Activated naive CD4-positive, alpha-beta T cell treated with anti-CD3 and anti-CD28 coated beads, Interleukin-2, amount 10 ng/mL, durations not matched to agents 7 days and 5 days (primary cell): ENCODE data around the gene TMED8.
"Not testable (repeated sequence)": the region's sequence is repeated elsewhere in the genome, so short reads cannot be mapped to it uniquely, and the experiment has no call there.

Source experiments
- CTCF ChIA-PET: fragments of 350-600 bp; sonication (Branson Sonifier 250); formaldehyde crosslinking; loops from one replicate; lab custom pipeline; 2021; ENCODE audit warnings: antibody characterized with exemption; lab: Charles Lee
- DNase-seq: peaks from one replicate; pipeline ENCODE4 v3.0.0-alpha.2; 2020
- H3K27ac Mint-ChIP-seq: one replicate; pipeline ENCODE4 v1.8.0; 2021; ENCODE audit warnings: mild to moderate bottlenecking, moderate library complexity, mixed read lengths
- H3K27me3 Mint-ChIP-seq: one replicate; pipeline ENCODE4 v1.8.0; 2021; ENCODE audit warnings: mild to moderate bottlenecking, mixed read lengths
- H3K36me3 Mint-ChIP-seq: one replicate; pipeline ENCODE4 v1.8.0; 2021; ENCODE audit warnings: mixed read lengths
- H3K4me1 Mint-ChIP-seq: one replicate; pipeline ENCODE4 v1.8.0; 2021; ENCODE audit warnings: mixed read lengths
- H3K4me3 Mint-ChIP-seq: one replicate; pipeline ENCODE4 v1.8.0; 2021; ENCODE audit warnings: mild to moderate bottlenecking, moderate library complexity, mixed read lengths
- H3K9me3 Mint-ChIP-seq: one replicate; pipeline ENCODE4 v1.8.0; 2021; ENCODE audit warnings: mixed read lengths

Gene TMED8, protein sequence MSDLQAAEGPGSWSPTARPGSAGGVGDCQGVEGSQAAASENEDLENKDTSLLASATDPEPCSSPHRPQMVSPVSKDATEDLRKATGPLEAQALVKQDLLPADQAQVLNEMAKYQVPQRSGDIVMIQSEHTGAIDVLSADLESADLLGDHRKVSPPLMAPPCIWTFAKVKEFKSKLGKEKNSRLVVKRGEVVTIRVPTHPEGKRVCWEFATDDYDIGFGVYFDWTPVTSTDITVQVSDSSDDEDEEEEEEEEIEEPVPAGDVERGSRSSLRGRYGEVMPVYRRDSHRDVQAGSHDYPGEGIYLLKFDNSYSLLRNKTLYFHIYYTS

DNA sequence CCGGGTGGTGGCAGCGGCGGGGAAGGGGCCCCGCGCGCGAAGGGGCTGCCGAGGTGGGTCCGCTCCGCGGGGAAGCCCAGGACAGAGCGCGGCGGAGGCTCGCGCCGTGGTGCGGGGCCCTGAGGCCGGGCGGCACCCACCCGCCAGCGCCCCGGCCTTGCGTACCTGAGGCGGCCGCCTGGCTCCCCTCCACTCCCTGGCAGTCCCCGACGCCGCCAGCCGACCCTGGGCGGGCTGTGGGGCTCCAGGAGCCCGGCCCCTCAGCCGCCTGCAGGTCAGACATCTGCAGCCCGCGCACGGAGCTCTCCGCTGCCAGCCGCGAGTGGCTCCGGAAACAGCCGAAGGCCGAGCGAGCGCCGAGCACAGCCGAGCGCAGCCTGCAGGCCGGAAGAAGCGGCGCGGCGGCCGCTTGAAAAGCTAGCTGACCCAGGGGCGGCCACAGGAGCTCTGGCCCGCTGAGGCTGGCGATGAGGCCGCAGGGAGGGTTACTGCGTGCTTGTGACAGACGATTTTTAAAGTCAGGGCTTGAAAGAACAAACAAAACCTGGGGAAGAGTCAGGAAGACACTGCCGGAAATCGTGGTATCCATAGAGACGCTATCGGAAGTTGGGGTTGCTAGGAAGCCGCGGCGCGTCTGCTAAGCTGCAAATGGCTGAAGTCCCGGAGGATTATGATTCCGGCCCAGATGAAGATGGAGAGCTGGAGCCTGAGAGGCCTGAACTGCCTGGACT lies at the start of gene TMED8, which contains the start of gene SAMD15:
Gene TMED8 (minus strand): TSS at position 324 of the 731 bp plus-strand sequence. CDS start 41 bp downstream, at position 283.
Gene SAMD15 (plus strand): TSS at position 609 of the 731 bp plus-strand sequence. CDS start 40 bp downstream, at position 649.
- Mint-ChIP-seq H3K27ac (peak within 1 kb of the TSS; percentile 85), H3K4me3 (peak within 1 kb of the TSS; percentile 89), H3K36me3 (peaks cover 16% of the 10 kb centered on the region), H3K9me3 (no peaks in the 10 kb centered on the region), H3K27me3 (peaks cover 4% of the 10 kb centered on the region), H3K4me1 (peaks cover 38% of the 10 kb centered on the region)
- CTCF ChIA-PET = interaction anchor here (0.5 to 1.8 kb wide), 5 partner anchors 11 to 566 kb away, joined by 3 to 7 read pairs (median 4); partner anchors contain the start of gene GSTZ1
- DNase-seq = peak; percentile 89

DNA sequence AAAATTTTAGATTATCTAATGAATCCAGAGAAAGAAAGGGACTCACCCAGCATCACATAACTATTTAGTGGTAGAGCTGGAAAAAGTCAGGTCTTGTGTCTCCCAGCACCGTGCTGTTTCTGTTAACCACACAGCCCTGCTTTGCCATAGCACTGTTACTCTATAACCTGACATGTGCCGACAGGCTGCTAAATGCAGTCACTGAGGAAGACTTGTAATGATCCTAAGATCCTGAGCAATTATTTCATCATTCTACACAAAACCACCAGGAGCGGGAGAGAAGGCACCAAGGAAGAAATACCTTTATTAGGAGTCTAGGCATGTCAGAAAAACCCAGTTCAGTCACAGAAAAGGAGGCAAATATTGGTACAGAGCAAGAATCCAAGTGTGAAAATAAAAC lies 49.5 kb upstream of the TMED8 start:
- CTCF ChIA-PET = no interaction called here

DNA sequence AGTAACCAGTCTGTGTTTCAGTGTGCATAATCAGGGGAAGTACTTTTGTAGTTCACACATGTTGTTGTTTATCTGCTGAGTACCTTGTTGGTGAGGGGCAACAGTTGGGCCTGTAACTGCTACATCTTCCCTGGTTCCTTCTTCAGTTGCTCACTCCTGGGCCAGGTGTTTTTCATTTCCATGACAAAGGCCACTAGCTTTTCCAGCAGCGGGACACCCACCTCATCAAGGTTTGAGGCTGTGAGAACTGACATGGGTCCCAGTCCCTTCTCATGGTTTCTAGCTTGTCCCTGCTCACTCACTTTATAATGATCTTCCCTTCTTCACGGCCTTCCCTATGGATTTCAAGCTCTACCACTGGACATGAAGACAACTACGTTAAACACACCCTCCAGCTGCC lies 48.0 kb upstream of the TMED8 start:
- no peak for DNase-seq
- no peaks in the 10 kb centered on the region for H3K4me1 Mint-ChIP-seq
- H3K36me3 Mint-ChIP-seq = peaks cover 65% of the 10 kb centered on the region
- no peak overlapping the region for H3K27ac Mint-ChIP-seq
- H3K4me3 Mint-ChIP-seq = no peak overlapping the region
- H3K27me3 Mint-ChIP-seq = no peaks in the 10 kb centered on the region
- H3K9me3 Mint-ChIP-seq = peaks cover 2% of the 10 kb centered on the region
- CTCF ChIA-PET = no interaction called here

More for the DNA sequence above, 49.5 kb upstream of the TMED8 start:
- Mint-ChIP-seq H3K4me3 (no peak overlapping the region), H3K9me3 (no peaks in the 10 kb centered on the region), H3K4me1 (no peaks in the 10 kb centered on the region), H3K27ac (no peak overlapping the region), H3K27me3 (no peaks in the 10 kb centered on the region), H3K36me3 (peaks cover 60% of the 10 kb centered on the region)
- DNase-seq = no peak

DNA sequence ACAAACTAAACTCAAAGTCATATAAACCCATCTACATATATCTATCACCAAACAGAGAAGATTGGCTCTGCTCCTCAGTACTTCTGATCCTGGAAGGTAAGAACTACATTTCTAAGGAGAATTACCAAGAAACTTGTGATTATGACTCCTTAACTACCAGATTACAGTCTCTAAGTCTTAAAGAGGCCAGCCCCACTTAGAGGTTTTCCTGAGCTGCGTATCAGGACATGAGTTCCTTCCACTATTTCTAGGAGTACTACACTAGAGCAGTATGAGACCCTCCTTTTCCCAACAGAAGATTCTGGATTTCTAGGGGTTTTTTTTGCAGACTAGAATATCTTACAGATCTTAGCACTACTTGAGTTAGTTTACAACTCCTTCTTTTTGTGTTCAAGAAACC lies 46.5 kb upstream of the TMED8 start, which contains the start of gene NOXRED1:
Gene NOXRED1 (minus strand): TSS at position 101 of the 400 bp plus-strand sequence. CDS start 634 bp downstream, outside the sequence.
- CTCF ChIA-PET = no interaction called here
- H3K27me3 Mint-ChIP-seq = no peaks in the 10 kb centered on the region
- DNase-seq = no peak
- H3K9me3 Mint-ChIP-seq = peaks cover 8% of the 10 kb centered on the region
- H3K4me3 Mint-ChIP-seq = no peak within 1 kb of the TSS
- no peaks in the 10 kb centered on the region for H3K4me1 Mint-ChIP-seq
- H3K27ac Mint-ChIP-seq = no peak within 1 kb of the TSS
- H3K36me3 Mint-ChIP-seq = peaks cover 60% of the 10 kb centered on the region

DNA sequence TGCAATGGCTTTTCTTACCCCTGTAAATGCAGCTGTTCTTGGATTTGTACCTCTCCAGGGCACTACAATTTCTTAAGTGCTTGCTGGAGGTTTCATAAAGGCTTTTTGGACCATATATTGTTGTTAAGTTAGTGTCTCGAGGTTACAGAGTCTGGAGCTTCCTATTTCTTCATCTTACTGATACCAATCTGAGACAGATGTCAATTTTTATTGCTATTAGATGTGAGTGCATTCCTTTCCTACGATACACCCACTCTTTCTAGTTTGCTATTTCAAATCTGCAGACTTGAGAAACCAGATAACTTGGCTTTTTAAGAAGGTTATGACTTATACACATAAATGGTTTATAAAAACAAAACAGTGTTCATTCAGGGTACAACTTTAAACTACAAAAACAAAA lies 44.3 kb upstream of the TMED8 start:
- CTCF ChIA-PET = no interaction called here
- no peak overlapping the region for H3K27ac Mint-ChIP-seq

DNA sequence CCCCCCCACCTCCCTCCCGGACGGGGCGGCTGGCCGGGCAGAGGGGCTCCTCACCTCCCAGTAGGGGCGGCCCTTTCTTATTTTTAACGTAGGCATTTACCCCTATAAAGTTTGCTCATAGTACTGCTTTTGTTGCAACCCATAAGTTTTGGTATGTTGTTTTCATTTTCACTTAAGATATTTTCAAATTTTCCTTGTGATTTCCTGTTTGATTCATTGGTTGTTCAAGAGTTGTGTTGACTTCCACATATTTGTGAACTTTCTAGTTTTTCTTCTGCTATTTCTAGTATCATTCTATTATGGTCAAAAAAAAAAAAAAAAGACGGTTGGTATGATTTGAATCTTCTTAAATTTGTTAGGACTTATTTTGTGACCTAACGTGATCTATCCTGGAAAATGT lies 39.9 kb upstream of the TMED8 start:
- Mint-ChIP-seq H3K9me3 (peaks cover 8% of the 10 kb centered on the region), H3K4me3 (no peak overlapping the region), H3K4me1 (no peaks in the 10 kb centered on the region), H3K27me3 (no peaks in the 10 kb centered on the region), H3K36me3 (peaks cover 11% of the 10 kb centered on the region), H3K27ac (no peak overlapping the region)
- CTCF ChIA-PET = no interaction called here
- no peak for DNase-seq

More for the DNA sequence above, 44.3 kb upstream of the TMED8 start:
- no peak overlapping the region for H3K4me3 Mint-ChIP-seq
- peaks cover 38% of the 10 kb centered on the region for H3K36me3 Mint-ChIP-seq
- no peaks in the 10 kb centered on the region for H3K27me3 Mint-ChIP-seq
- no peaks in the 10 kb centered on the region for H3K4me1 Mint-ChIP-seq
- H3K9me3 Mint-ChIP-seq = peaks cover 8% of the 10 kb centered on the region
- no peak for DNase-seq

DNA sequence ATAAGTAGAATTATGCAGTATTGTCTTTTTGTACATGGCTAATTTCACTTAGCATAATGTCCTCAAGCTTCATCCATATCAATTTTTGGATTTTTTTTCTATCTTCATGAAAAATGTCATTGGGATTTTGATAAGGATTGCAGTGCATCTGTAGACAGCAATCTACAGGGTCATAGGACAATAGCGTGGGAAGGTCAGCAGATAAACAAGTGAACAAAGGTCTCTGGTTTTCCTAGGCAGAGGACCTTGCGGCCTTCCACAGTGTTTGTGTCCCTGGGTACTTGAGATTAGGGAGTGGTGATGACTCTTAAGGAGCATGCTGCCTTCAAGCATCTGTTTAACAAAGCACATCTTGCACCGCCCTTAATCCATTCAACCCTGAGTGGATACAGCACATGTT lies 39.2 kb upstream of the TMED8 start:
- H3K27me3 Mint-ChIP-seq, H3K9me3 Mint-ChIP-seq, DNase-seq, H3K27ac Mint-ChIP-seq, H3K4me3 Mint-ChIP-seq, CTCF ChIA-PET, H3K36me3 Mint-ChIP-seq, H3K4me1 Mint-ChIP-seq: not testable (repeated sequence)

DNA sequence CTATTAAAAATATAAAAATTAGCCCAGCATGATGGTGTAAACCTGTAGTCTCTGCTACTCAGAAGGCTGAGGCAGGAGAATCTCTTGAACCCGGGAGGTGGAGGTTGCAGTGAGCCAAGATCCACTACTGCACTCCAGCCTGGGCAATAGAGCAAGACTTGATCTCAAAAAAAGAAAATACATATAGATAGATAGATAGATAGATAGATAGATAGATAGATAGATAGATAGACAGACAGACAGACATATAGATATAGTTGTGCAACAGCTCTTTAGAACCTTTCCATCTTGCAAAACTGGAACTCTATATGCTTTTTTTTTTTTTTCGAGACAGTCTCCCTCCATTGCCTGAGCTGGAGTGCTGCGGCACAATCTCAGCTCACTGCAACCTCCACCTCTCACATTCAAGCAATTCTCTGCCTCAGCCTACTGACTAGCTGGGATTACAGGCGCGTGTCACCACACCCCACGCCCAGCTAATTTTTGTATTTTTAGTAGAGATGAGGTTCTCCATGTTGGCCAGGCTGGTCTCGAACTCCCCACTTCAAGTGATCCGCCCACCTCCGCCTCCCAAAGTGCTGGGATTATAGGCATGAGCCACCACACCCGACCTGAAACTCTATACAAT lies 38.6 kb upstream of the TMED8 start:
- H3K27me3 Mint-ChIP-seq, H3K4me1 Mint-ChIP-seq, CTCF ChIA-PET, H3K9me3 Mint-ChIP-seq, H3K36me3 Mint-ChIP-seq, DNase-seq, H3K4me3 Mint-ChIP-seq, H3K27ac Mint-ChIP-seq: not testable (repeated sequence)

DNA sequence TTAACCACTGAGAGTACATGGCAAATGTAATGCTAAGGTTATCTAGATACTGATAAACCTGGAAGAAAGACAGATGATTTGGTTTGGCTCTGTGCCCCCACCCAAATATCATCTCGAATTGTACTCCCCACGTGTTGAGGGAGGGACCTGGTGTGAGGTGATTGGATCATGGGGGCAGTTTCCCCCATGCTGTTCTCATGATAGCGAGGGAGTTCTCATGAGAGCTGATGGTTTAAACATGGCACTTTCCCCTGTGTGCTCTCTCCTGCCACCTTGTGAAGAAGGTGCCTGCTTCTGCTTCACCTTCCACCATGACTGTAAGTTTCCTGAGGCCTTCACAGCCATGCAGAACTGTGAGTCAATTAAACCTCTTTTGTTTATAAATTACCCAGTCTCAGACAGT lies 32.2 kb upstream of the TMED8 start:
- H3K4me3 Mint-ChIP-seq = no peak overlapping the region
- CTCF ChIA-PET = interaction anchor here (1.5 kb wide), 1 partner anchor 93 kb away, joined by 3 read pairs; no protein-coding TSS in a partner anchor
- peaks cover 14% of the 10 kb centered on the region for H3K4me1 Mint-ChIP-seq
- no peak overlapping the region for H3K27ac Mint-ChIP-seq
- no peaks in the 10 kb centered on the region for H3K9me3 Mint-ChIP-seq
- H3K36me3 Mint-ChIP-seq = no peaks in the 10 kb centered on the region
- DNase-seq = no peak
- no peaks in the 10 kb centered on the region for H3K27me3 Mint-ChIP-seq

DNA sequence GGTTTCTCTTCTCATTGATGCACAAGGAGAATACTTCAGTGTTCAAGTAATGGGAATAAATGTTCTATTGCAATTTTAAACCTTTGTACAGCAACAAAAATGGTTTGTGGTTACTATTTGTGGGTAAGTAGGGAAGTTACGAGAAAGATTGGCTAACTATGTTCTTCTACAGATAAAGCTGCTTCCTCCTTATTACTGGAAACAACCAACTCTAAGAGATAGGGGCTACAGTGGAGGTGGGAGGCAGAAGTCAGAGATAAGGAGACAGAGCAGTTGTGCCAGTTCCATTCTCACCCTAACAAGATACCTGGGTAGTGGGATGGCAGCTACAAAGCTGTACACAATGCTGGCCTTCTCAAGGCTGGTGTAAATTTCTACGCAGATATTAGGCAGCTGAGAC lies 30.3 kb upstream of the TMED8 start:
- Mint-ChIP-seq H3K27ac (no peak overlapping the region), H3K27me3 (no peaks in the 10 kb centered on the region), H3K4me1 (peaks cover 14% of the 10 kb centered on the region), H3K36me3 (no peaks in the 10 kb centered on the region), H3K9me3 (no peaks in the 10 kb centered on the region), H3K4me3 (no peak overlapping the region)
- CTCF ChIA-PET = no interaction called here
- DNase-seq = no peak

DNA sequence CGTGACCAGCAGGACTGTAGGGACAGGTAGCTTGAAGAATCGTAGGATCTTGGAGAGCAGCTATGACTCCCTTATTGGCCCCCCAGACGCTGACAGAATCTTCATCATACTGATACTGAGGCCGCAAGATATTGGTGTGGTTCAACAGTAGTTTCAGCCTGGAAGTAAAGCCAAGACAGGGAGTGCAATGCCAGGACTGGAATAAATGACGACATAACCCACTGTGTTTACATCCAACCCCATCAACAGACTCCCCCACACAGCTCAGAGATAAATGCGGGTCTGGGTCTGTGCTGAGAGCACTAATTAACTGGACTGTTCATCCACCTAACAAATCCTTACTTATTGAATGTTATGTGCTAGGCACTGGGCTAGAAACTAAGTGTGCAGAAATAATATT lies 29.8 kb upstream of the TMED8 start:
- Mint-ChIP-seq H3K4me1 (peaks cover 14% of the 10 kb centered on the region), H3K27ac (no peak overlapping the region), H3K9me3 (no peaks in the 10 kb centered on the region), H3K4me3 (no peak overlapping the region), H3K27me3 (no peaks in the 10 kb centered on the region), H3K36me3 (no peaks in the 10 kb centered on the region)
- CTCF ChIA-PET = no interaction called here
- no peak for DNase-seq

DNA sequence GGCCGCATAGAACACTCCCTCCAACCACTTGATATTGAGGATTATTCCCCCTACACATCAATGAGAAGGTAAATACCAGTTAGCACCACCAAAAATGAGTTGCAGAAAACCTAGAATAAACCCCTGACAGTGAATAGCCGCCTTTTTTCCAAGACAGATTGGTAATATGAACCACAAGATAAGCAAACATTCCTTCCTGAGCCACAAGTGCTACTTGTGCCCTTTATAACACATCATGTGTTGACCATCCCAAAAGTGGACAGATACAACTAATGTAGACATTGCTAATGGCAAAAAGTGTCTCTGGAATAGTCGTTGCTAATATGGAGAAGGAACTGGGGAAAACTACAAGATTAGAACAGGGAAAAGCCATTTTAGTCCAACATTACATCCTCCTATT lies 29.2 kb upstream of the TMED8 start:
- H3K27me3 Mint-ChIP-seq = no peaks in the 10 kb centered on the region
- H3K27ac Mint-ChIP-seq = no peak overlapping the region
- CTCF ChIA-PET = interaction anchor here (0.6 kb wide), 1 partner anchor 8 kb away, joined by 5 read pairs; no protein-coding TSS in a partner anchor
- H3K36me3 Mint-ChIP-seq = no peaks in the 10 kb centered on the region
- H3K4me3 Mint-ChIP-seq = no peak overlapping the region
- no peaks in the 10 kb centered on the region for H3K9me3 Mint-ChIP-seq
- DNase-seq = no peak
- H3K4me1 Mint-ChIP-seq = peaks cover 14% of the 10 kb centered on the region

DNA sequence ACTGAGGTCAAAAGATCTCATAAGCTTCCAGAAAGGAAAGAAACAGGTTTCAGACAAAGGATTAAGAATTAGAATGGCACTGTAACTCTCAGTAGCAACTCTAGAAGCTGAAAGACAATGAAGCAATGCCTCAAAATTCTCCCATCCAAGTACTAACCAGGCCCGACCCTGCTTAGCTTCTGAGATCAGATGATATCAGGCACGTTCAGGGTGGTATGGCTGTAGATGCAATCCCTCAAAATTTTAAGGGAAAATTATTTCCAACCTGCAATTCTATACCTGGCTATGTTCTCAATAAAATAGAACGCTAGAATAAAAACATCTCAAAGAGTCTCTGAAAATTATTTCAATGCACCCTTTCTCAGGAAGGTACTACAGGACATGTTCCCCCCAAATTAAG lies 26.9 kb upstream of the TMED8 start:
- CTCF ChIA-PET = no interaction called here

DNA sequence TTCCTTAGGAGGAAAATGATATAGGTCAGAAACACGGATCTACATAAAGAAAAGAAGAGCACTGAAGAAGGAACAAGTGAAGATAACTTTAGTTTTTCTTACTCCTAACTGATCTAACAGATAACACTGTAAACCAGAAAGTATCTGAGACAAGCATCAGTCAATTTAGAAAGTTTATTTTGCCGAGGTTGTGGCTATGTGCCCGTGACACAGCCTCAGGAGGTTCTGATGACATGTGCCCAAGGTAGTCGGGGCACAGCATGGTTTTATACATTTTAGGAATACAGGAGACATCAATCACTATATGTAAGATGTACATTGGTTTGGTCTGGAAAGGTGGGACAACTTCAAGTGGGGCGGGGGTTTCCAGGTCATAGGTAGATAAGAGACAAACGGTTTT lies 23.3 kb upstream of the TMED8 start:
- H3K4me1 Mint-ChIP-seq = no peaks in the 10 kb centered on the region
- no peaks in the 10 kb centered on the region for H3K27me3 Mint-ChIP-seq
- H3K9me3 Mint-ChIP-seq = peaks cover 2% of the 10 kb centered on the region
- DNase-seq = no peak
- H3K36me3 Mint-ChIP-seq = no peaks in the 10 kb centered on the region
- no peak overlapping the region for H3K4me3 Mint-ChIP-seq
- CTCF ChIA-PET = no interaction called here
- H3K27ac Mint-ChIP-seq = no peak overlapping the region

More for the DNA sequence above, 26.9 kb upstream of the TMED8 start:
- no peak for DNase-seq
- Mint-ChIP-seq H3K27me3 (no peaks in the 10 kb centered on the region), H3K4me1 (peaks cover 14% of the 10 kb centered on the region), H3K27ac (no peak overlapping the region), H3K36me3 (no peaks in the 10 kb centered on the region), H3K9me3 (no peaks in the 10 kb centered on the region), H3K4me3 (no peak overlapping the region)
